ENCODE measurements around the gene LHX3.

DNA sequence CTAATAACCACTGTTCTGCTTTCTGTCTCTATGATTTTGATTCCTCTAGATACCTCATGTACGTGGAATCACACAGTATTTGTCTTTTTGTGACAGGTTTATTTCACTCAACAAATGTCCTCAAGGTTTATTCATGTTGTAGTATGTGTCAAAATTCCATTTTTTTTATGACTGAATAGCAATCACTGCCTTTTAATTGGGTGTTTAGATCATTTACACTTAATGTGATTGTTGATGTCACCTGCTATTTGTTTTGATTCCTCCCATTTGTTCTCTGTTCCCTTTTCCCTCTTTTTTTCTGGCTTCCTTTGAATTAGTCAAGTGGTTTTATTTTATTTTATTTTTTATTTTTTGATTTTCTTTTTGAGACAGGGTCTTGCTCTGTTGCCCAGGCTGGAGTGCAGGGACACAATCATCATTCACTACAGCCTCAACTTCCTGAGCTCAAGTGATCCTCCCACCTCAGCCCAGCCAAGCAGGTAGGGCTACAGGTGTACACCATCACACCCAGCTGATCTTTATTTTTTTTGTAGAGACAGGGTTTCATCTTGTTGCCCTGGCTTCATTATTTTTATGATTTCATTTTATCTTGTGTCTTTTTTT lies 41.6 kb downstream of the LHX3 start:
- no peak for TF ChIP-seq EZH2 (IDR thresholded peaks at IDR 0.05; ENCODE audit: low read length, missing control alignments)
- TF ChIP-seq, protein P1, sequence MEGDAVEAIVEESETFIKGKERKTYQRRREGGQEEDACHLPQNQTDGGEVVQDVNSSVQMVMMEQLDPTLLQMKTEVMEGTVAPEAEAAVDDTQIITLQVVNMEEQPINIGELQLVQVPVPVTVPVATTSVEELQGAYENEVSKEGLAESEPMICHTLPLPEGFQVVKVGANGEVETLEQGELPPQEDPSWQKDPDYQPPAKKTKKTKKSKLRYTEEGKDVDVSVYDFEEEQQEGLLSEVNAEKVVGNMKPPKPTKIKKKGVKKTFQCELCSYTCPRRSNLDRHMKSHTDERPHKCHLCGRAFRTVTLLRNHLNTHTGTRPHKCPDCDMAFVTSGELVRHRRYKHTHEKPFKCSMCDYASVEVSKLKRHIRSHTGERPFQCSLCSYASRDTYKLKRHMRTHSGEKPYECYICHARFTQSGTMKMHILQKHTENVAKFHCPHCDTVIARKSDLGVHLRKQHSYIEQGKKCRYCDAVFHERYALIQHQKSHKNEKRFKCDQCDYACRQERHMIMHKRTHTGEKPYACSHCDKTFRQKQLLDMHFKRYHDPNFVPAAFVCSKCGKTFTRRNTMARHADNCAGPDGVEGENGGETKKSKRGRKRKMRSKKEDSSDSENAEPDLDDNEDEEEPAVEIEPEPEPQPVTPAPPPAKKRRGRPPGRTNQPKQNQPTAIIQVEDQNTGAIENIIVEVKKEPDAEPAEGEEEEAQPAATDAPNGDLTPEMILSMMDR (conservative IDR thresholded peaks at IDR 0.05 in 1 of 2, IDR thresholded peaks at IDR 0.05 in 1 of 2; ENCODE audit: low read depth in 1 of 2, low read length in 2 of 2): no peak
